Right ventricle myocardium inferior (tissue), 1 donor: ENCODE results near the gene PRR23A. TPM values are rescaled to one million over a fixed set of nuclear protein-coding genes. Genes with fewer than 3 reads are reported as not detected.
"Not testable (repeated sequence)": the region's sequence is repeated elsewhere in the genome, so short reads cannot be mapped to it uniquely, and the experiment has no call there.

ENCODE experiments used
- ATAC-seq: fragments of 200-7000 bp; cut with Tn5 transposase; one replicate; pipeline ENCODE4 v1.9.1; 2020; ENCODE audit warnings: mild to moderate bottlenecking, moderate library complexity
- DNase-seq: peaks from one replicate; pipeline ENCODE4 v3.0.0; 2021; ENCODE audit errors: missing footprints
- intact Hi-C: fragments of 100-400 bp; cut with DNase I; formaldehyde crosslinking; loops from one replicate; pipeline ENCODE4 v1.11.0; 2022
- long read RNA-seq: library from polyadenylated mRNA; unstranded; transcript quantifications from one replicate; pipeline ENCODE4 v2.0.0, GENCODE V29; 2021
- total RNA-seq: library from RNA; stranded (reverse); fragmentation: NEBNext Ultra II Directional; extraction: Animal tissue kit (Norgen Biotek cat#: 25700); gene quantifications from one replicate; pipeline ENCODE4 v1.2.1, GENCODE V29; 2021
- donor health status: DM: no; HTN: yes; CAD: no; lungs with severe emphysema.

Gene PRR23A
- not detected for total RNA-seq
- long read RNA-seq: 0 reads

- intact Hi-C loops: no loop called here
- DNase-seq: no peak
- no peak for ATAC-seq
Measured at GRCh38 chr3:139006051-139006716, at the start of gene PRR23A. Gene PRR23A, minus strand, starts transcription at chr3:139006268. Its CDS starts 0 bp downstream, at chr3:139006268.

DNA sequence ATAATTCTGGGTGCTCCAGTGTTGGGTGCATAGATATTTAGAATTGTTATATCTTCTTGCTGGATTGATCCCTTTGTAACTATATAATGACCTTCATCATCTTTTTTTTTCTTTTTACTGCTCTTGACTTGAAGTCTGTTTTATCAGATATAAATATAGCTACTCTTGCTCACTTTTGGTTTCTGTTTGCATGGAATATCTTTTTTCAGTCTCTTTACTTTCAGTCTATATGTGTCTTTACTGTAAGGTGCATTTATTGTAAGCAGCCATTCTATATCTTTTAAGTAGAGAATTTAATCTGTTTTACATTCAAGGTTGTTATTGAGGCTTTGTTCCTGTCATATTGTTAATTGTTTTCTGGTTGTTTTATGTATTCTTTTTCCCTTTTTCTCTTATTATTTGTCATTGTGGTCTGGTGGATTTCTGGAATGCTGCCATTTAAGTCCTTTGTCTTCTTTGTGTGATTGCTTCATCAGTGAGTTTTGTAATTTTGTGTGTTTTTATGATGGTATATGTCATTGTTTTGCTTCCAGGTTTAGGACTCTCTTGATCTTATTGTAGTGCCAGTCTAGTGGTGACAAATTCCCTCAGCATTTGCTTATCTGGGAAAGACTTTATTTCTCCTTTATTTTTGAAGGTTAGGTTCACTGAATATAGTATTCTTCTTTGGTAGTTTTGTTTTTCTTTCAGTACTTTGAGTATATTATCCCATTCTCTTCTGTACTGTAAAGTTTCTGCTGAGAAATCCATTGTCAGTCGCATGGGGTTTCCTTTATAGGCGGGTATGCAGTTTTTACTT lies 46.9 kb upstream of the PRR23A start:
- ATAC-seq (no peak), DNase-seq (no peak)
- intact Hi-C loops: no loop called here

DNA sequence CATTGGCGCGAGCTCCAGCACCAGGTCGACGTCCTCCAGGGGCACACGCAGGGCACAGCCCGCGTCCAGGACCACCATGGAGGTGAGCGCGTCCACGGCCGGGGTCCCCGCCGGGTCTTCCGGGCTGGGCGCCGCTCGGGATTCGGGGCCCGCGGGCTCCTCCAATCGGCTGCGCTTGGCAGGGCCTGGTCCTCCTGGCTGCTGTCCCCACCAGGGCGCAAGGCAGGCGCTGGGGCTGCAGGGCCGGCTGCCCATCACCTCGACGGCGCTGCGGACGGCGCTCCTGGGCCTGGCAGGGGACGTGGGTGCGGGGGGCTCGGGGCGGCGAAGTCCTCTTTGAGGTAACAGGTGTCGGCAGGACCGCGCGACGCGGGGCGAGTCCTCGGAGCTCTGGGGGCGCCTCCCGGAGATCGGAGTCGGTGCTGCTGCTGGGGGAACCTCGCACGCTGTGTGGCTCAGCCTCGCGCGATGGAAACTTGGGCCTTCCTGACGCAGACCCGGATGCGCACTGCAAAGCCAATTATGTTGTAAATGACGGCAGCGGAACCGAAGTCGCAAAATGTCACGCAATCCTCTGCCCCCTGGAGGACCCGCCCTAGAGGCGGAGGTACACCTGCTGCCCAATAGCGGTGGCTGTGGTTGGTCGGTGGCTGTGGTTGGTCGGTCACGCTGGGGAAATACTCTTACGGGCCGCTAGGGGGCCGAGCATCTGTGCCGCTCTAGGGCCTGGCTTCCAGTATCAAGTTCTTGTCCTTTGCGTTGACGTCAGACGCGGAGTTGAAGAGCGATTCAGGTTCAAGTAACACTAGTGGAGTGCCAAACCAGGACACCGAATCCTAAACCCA lies 38.5 kb upstream of the PRR23A start, which contains the start of gene PRR23C:
PRR23C (minus strand) TSS at position 527 of the 845 bp plus-strand sequence; CDS start at position 255, 272 bp downstream.
- no peak for DNase-seq
- ATAC-seq: no peak
- intact Hi-C loops: no loop called here

DNA sequence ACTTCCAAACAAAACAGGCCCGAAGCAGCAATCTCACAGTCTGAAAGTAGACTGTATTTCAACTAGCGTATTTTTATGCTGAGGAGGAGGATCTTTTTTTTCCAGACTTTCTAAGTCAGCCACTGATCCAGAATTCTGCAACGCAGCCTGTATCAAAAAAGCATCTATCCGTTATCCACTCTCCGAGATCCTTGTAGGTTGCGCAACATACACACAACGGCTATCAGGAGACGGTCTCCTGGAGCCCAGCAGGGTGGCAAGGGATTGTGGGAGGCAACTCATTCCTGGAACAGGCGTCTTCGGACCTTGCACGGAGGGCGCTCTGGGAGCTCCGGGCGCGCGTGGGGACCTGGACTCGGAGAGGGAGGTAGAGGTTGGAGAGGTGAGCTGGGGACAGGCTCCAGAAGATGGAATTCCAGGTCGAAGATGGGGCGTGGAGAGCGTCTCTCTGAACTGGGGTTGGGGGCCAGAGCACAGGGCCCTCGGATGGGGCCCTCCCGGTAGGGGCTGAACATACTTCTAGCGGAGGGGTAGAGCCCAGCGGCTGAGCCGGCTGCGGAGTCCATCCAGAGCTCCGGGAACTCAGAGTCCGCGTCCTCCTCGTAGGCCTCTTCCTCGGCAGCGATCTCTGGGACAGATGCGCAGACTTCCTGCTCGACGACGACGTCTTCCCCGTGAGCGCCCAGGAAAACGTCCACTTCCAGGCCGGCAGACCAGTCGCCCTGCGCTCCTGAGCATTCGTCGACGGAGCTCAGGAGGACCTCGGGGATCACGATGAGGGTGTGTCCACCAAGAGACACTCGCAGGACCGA lies 37.7 kb upstream of the PRR23A start:
- DNase-seq (no peak), ATAC-seq (no peak)
- intact Hi-C loops: no loop called here

DNA sequence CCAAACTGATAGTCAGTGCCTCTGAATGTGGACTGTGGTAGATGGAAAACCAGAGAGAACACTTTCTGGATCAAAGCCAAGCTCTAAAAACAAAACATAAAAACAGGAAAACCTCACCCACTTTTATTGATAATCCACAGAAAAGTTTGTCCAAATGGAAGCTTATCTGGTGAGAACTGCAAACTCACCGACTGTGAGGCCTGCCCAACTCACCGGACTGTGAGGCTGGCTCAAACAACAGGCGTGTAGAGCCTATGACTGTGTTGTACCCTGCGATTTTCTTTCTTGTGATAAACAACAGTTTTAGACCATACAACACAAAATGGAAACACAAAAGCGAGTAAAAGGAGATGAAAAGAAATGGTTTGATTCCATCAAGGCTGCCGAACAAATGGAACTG lies 31.4 kb upstream of the PRR23A start:
- DNase-seq (no peak), ATAC-seq (no peak)
- intact Hi-C loops: no loop called here

- intact Hi-C loops: no loop called here
- no peak for ATAC-seq
- DNase-seq: no peak
Measured at GRCh38 chr3:139032326-139033002, 26.4 kb upstream of the PRR23A start.

DNA sequence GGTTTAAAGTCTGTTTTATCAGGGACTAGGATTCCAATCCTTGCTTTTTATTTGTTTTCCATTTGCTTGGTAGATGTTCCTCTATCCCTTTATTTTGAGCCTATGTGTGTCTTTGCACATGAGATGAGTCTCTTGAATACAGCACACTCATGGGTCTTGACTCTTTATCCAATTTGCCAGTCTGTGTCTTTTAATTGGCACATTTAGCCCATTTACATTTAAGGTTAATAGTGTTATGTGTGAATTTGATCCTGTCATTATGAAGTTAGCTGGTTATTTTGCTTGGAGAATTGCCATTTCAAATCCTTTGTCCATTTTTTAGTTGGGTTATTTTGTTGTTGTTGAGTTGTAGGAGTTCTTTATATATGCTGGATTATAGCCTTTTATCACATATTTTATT lies 24.5 kb upstream of the PRR23A start:
- DNase-seq, intact Hi-C loops, ATAC-seq: not testable (repeated sequence)

- DNase-seq: no peak
- intact Hi-C loops: no loop called here
- no peak for ATAC-seq
Measured at GRCh38 chr3:139024968-139025367, 18.9 kb upstream of the PRR23A start.

DNA sequence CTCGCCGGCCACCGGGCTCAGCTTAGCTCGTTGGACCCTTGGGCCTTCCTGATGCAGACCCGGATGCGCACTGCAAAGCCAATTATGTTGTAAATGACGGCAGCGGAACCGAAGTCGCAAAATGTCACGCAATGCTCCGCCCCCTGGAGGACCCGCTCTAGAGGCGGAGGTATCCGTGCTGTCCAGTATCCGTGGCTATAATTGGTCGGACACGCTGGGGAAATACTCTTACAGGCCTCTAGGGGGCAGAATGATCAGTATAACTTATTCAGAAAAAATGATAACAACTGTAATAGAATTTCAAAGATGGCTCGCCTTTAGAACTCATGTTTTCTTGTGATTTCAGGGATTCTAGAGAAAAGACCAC lies 14.8 kb upstream of the PRR23A start, which contains the start of gene PRR23B:
PRR23B (minus strand) TSS at position 59 of the 367 bp plus-strand sequence. CDS start 265 bp downstream, outside the sequence.
- intact Hi-C loops: no loop called here
- ATAC-seq (no peak), DNase-seq (no peak)

DNA sequence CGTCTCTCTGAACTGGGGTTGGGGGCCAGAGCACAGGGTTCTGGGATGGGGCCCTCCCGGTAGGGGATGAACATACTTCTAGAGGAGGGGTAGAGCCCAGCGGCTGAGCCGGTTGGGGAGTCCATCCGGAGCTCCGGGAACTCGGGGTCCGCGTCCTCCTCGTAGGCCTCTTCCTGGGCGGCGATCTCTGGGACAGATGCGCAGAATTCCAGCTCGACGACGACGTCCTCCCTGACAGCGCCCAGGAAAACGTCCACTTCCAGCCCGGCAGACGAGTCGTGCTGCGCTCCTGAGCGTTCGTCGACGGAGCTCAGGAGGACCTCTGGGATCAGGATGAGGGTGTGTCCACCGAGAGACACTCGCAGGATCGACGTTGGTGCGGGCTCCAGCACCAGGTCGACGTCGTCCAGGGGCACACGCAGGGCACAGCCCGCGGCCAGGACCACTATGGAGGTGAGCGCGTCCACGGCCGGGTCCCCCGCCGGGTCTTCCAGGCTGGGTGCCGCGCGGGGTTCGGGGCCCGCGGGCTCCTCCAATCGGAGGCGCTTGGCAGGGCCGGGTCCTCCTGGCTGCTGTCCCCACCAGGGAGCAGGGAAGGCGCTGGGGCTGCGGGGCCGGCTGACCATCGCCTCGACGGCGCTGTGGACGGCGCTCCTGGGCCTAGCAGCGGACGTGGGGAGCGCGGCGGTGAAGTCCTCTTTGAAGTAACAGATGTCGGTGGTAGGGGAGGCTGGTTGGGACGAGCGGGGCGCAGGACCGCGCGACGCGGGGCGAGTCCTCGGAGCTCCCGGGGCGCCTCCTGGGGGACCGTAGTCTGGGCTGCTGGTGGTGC lies 14.2 kb upstream of the PRR23A start:
- ATAC-seq (no peak), DNase-seq (no peak)
- intact Hi-C loops: no loop called here

- ATAC-seq (no peak), DNase-seq (no peak)
- intact Hi-C loops: no loop called here
Measured at GRCh38 chr3:139016430-139017048, 10.5 kb upstream of the PRR23A start.

DNA sequence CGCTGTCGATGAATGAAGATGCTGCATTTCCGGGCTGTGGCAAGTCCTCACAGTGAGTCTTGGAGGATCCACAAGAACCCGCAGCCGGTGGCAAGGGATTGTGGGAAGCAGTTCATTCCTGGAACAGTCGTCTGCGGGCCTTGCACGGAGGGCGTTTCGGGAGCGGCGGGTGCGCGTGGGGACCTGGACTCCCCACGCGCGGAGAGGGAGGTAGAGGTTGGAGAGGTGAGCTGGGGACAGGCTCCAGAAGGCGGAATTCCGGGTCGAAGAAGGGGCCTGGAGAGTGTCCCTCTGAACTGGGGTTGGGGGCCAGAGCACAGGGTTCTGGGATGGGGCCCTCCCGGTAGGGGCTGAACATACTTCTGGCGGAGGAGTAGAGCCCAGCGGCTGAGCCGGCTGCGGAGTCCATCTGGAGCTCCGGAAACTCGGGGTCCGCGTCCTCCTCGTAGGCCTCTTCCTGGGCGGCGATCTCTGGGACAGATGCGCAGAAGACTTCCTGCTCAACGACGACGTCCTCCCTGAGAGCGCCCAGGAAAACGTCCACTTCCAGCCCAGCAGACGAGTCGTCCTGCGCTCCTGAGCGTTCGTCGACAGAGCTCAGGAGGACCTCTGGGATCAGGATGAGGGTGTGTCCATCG lies 593 bp downstream of the PRR23A start:
- DNase-seq: no peak
- ATAC-seq: no peak
- intact Hi-C loops: no loop called here

GRCh38 chr3:138995706-138996105 lies 10.4 kb downstream of the PRR23A start:
- DNase-seq: no peak
- intact Hi-C loops: no loop called here
- ATAC-seq: no peak

DNA sequence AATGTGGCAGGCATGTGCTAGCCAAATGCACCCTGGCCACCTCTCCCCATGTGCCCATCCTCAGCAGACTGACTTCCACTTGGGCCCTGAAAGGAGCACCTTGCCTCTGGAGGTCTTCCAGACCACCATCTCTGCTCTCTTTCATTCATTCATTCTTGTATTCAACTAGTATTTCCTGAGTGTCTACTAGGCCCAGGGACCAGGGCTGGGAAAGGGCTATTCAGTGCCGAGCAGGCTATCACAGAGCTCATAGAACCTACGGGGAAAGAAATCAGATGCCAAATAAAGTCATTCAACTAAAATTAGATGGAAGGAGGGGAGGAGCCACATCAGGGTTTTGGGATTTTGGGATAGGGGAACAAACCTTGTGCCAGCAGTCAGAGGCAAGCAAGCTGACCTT lies 18.9 kb downstream of the PRR23A start:
- ATAC-seq (no peak), DNase-seq (no peak)
- intact Hi-C loops: no loop called here

GRCh38 chr3:138985932-138986331 lies 20.1 kb downstream of the PRR23A start:
- no peak for ATAC-seq
- intact Hi-C loops: no loop called here
- no peak for DNase-seq

- no peak for ATAC-seq
- DNase-seq: no peak
- intact Hi-C loops: no loop called here
Measured at GRCh38 chr3:138984816-138985215, 21.3 kb downstream of the PRR23A start.
